ENCODE measurements around the gene VN1R5. TPM values are rescaled to one million over a fixed set of nuclear protein-coding genes. Genes with fewer than 3 reads are reported as not detected.

The VN1R5 gene
- total RNA-seq, 1 experiment from 2014 or later: not detected

DNA sequence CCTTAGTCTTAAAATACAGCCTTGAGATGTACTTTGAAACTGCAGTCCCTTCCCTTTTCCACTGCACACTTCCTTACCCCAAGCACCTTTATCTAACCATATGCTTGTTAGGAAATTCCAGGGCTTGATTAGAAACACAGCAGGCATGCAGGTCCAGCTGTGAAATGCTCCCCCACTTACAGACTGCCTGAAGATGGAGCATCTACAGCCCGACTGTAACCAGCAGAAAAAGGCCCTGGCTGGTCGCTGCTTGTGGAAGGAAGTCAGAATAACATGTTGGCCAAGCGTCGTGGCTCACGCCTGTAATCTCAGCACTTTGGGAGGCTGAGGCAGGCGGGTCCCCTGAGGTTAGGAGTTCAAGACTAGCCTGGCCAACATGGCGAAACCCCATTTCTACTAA lies 37.2 kb downstream of the VN1R5 start:
- Histone ChIP-seq H3K36me3 (no peaks in the 10 kb centered on the region), H3K27me3 (no peaks in the 10 kb centered on the region), H3K9me3 (no peaks in the 10 kb centered on the region), H3K4me3 (no peak overlapping the region)
- no peak for DNase-seq

DNA sequence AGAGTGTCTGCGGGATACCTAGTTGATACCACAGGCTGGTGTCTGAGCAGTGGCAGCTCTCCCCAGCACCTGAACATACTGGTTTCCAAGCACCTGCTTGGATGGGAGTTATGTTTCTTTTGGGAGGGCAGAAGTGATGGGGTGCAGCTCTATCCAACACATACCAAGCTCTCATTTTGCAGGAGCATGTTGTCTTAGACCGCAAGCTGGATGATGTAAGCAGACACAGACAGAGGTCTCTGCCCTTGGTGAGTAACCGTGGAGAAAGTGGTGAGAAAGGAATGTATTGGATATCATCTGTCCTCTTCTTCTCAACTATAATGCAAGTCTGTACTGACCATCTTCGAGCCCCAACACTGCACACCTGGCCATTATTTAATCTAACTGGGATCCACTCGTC lies 38.4 kb downstream of the VN1R5 start:
- Histone ChIP-seq H3K4me3 (no peak overlapping the region), H3K27me3 (no peaks in the 10 kb centered on the region), H3K36me3 (no peaks in the 10 kb centered on the region; the same call in 1 of the 2 replicates), H3K9me3 (no peaks in the 10 kb centered on the region)
- no peak for DNase-seq

DNA sequence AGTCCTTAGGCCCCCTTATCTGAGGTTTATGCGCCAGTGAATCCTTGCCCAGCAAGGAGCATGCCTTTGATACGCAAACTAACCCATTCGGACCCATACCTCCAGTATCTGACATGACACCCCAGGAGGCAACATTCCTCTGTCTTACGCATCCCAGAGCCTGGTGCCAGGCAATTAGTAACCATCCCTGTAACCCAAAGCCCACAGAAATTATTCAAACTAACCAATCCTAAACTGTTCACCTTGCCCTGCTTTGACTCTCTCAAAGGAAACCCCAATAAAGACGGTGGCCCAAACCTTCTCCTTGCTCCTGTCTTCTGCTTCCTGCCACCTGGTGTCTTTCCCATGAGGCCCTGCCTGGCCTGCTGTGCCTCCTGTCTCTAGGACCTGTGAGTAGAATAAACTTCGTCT lies 39.4 kb downstream of the VN1R5 start:
- DNase-seq: peak; percentile 31
- H3K9me3 ChIP-seq: no peaks in the 10 kb centered on the region
- H3K4me3 ChIP-seq: no peak overlapping the region
- no peaks in the 10 kb centered on the region for H3K27me3 ChIP-seq
- peaks cover 6% of the 10 kb centered on the region; the same call in 1 of the 2 replicates for H3K36me3 ChIP-seq

DNA sequence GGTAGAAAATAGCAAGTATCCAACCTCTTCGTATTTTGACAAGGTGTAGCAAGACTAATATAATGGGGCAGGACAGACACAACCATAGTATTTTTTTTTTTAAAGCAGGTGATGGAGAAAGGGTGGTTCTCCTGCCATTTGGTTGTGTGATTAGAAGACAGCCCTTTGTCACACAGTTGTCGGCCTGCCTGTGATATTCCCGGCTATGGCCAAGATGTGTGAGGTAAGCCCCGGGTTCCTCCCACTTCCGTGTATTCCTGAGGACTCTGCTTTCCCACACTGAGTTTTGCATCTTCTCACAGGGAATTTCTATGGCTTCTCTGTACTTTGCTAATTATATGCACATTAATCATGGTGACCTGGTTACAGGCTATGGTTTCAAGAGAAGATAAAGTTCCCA lies 39.9 kb downstream of the VN1R5 start:
- DNase-seq: no peak
- Histone ChIP-seq H3K36me3 (peaks cover 10% of the 10 kb centered on the region), H3K27me3 (no peaks in the 10 kb centered on the region), H3K4me3 (no peak overlapping the region), H3K9me3 (no peaks in the 10 kb centered on the region)

DNA sequence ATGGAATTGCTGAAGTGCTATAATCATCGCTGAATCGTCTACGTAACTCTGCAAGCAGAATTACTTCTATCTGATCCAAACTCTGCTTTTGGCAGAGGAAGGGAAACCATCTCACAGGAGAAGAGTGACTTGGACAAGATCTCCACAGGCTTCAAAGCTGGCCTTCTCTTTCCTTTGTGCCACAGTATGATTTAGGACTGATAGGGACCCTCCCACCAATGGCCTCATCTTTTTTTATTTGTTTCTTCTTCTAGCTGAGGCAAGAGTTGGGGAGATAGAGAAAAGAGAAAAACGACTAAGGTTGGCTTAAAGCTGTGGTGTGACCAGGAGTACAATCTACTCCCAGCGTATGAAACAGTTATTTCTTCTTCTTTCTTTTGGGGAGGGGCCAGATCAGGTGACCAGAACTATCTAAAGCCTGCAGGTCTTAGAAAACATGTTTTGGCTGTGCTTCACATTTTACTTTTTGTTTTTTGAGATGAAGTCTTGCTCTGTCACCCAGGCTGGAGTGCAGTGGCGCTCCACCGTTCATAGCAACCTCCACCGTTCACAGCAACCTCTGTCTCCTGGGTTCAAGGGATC lies 40.8 kb downstream of the VN1R5 start:
- H3K9me3 ChIP-seq: no peaks in the 10 kb centered on the region
- H3K36me3 ChIP-seq: peaks cover 17% of the 10 kb centered on the region
- H3K4me3 ChIP-seq: no peak overlapping the region
- no peaks in the 10 kb centered on the region for H3K27me3 ChIP-seq
- no peak for DNase-seq

DNA sequence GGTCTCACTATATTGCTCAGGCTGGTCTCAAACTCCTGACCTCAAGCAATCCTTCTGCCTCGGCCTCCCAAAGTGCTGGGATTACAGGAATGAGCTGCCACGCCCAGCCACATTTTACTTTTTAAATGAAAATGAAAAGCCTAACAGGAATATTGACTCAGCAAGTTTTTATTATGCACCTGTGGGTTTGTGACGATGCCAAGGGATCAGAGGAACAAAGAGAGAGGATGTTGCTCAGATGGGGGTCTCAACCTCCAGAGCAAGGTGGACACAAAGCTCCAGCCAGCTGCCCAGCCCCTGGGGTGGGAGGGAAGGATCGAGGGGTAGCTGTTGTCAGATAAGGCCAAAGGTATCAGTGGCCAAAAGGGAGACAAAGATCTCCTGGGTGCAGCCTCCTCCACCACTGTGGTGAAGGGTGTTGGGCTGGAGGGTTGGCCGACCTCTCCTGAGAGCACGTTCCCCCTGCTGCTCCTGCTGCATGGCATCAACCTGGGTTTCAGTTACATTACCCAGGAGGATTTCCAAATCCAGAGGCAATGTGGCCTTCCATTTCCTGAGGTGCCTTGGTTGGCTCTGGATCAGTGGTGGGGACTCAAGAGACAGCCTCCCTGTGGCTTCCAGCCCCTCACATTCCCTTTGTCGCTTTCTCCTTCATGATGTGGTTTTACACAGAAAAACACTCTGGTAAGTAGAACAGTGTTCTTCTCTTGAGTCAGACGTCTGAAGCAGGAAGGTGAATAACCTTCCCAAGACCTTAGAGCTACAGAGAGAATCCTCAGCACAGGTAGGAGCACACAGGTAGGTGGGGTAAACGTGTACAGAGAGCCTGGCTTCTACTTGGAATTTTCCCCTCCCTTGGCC lies 41.6 kb downstream of the VN1R5 start:
- H3K27me3 ChIP-seq: no peaks in the 10 kb centered on the region
- no peak for DNase-seq
- peaks cover 18% of the 10 kb centered on the region for H3K36me3 ChIP-seq
- H3K4me3 ChIP-seq: no peak overlapping the region
- no peaks in the 10 kb centered on the region for H3K9me3 ChIP-seq

DNA sequence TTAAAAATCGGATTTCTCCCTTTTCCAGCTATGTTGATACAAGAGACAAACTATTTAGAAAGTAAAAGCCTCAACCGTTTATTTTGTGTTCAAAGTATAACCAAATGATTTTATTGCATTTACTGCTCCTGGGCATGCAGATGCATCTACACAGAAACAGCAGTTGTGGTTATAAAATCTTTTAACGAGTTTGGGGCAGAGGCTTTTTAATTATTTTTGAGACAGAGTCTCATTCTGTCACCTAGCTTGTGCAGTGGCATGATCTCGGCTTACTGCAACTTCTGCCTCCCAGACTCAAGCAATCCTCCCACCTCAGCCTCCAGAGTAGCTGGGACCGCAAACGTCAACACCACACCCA lies 42.2 kb downstream of the VN1R5 start:
- DNase-seq: no peak
- Histone ChIP-seq H3K36me3 (peaks cover 24% of the 10 kb centered on the region), H3K4me3 (no peak overlapping the region), H3K9me3 (no peaks in the 10 kb centered on the region), H3K27me3 (no peaks in the 10 kb centered on the region)

DNA sequence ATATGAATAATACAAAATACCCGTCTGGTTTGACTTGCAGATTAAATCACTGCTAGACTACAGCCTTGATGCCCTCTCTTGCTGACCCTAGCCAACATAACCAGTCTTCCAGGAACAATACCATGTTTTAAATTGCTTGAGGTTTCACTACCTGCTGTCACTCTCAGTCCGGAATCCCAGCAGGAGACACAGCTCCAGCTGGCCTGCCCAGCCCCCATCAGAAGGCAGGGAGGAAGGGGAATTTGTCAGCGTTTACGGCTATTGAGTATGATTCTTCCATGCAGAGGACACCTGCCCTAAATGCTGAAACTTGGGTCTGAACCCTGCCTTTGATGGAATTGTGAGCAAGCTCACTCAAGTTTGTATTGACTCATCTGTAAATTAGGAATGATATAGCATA lies 42.8 kb downstream of the VN1R5 start:
- H3K36me3 ChIP-seq: peaks cover 29% of the 10 kb centered on the region
- H3K9me3 ChIP-seq: no peaks in the 10 kb centered on the region
- DNase-seq: no peak
- H3K4me3 ChIP-seq: no peak overlapping the region
- H3K27me3 ChIP-seq: no peaks in the 10 kb centered on the region

DNA sequence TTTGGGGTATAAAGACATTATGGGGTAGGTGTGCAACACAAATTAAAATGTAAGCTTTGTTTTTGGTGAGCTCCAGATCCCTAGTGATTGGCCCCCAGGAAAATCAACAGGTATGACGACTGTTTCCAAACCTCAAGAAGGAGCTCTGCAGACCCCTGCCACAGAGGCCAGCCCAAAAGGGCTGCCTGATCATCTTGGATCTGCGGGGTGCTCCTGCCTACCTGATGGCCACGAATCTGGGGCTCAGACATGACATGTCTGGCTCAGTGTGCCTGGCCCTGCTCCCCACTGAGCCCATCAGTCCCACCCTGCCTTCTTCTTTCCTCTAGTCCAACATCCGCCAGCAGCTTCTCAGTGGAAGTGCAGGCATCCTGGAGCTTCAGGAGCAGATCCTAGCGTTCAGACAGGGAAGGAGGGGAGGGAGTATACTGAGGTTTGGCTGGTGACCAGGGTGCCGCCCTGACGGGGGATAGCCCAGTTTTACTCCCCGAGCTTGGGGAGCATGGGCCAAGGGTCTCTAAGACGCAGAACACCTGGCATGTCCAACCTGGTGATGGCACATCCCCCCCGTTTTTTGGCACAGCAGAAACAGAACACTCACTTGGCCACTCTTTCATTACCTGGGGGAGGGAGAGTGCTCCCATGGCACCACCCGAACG lies 44.0 kb downstream of the VN1R5 start:
- no peaks in the 10 kb centered on the region for H3K27me3 ChIP-seq
- peaks cover 39% of the 10 kb centered on the region for H3K36me3 ChIP-seq
- H3K4me3 ChIP-seq: no peak overlapping the region
- no peaks in the 10 kb centered on the region for H3K9me3 ChIP-seq
- no peak for DNase-seq

DNA sequence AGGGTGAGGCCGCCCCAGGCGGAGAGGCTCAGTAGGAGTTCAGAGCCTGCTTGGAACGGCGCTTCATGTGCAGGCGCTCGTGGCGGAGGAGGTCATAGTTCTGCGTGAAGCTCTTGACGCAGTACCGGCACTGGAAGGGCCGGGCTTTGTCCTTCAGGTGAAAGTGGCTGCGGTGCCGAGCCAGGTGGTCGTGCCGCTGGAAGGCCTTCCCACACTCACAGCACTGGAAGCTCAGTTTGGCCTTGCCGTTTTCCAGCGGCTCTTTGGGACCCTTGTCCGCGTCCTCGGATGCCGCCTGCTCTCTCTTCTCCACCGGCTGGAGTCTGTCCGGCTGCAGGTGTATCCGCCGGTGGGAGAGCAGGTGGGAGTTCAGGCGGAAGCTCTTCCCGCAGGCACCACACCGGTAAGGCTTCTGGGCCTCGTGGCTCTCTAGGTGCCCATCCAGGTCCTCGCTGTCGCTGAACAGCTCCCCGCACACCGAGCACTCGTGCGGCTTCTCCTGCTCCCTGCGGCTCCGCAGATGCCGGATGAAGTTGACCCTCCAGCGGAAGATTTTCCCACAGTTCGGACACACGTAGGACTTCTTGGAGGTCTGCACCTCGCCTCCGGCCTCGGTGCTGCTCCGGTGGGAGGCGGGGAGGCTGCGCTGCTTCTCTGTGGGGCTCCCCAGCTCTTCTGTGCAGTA lies 44.8 kb downstream of the VN1R5 start:
- H3K27me3 ChIP-seq: no peaks in the 10 kb centered on the region
- DNase-seq: no peak
- H3K9me3 ChIP-seq: no peaks in the 10 kb centered on the region
- no peak overlapping the region for H3K4me3 ChIP-seq
- H3K36me3 ChIP-seq: peaks cover 45% of the 10 kb centered on the region

DNA sequence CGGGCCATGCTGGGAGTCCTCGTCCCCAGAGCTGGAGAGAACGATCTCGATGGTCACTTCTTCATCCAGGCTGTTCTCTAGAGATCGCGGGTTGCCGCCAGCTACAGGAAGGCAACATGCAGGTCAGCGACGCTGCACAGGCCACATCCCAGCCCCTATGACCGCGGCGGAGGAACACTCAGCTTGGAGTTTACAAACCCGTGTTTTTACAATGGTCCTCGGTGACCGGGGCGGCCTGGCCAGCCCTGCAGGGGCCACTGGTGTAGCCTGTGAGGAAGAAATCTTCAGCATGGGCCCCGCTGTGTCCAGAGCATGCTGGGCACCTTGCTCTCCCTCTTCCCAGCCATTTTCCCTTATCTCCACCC lies 45.3 kb downstream of the VN1R5 start:
- DNase-seq: no peak
- no peaks in the 10 kb centered on the region for H3K9me3 ChIP-seq
- no peak overlapping the region for H3K4me3 ChIP-seq
- H3K36me3 ChIP-seq: peaks cover 48% of the 10 kb centered on the region
- no peaks in the 10 kb centered on the region for H3K27me3 ChIP-seq

DNA sequence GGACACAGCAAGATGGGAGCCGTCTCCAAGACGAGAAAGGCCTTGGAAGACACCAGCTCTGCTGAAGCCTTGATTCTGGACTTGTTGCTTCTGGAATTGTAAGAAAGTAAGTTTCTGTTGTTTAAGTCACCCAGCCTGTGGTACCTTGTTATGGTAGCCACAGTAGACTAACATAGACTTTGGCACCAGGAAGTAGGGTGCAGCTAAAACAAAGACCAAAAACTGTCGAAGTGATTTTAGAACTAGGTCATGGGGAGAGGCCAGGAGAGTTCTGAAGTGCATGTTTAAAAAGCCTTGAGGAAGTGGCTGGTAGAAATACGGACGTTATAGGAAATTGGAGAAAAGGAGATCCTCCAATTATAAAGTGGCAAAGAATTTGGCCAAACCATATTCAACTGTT lies 47.3 kb downstream of the VN1R5 start:
- DNase-seq: no peak
- no peak overlapping the region for H3K4me3 ChIP-seq
- peaks cover 69% of the 10 kb centered on the region for H3K36me3 ChIP-seq
- H3K27me3 ChIP-seq: no peaks in the 10 kb centered on the region
- no peaks in the 10 kb centered on the region for H3K9me3 ChIP-seq

DNA sequence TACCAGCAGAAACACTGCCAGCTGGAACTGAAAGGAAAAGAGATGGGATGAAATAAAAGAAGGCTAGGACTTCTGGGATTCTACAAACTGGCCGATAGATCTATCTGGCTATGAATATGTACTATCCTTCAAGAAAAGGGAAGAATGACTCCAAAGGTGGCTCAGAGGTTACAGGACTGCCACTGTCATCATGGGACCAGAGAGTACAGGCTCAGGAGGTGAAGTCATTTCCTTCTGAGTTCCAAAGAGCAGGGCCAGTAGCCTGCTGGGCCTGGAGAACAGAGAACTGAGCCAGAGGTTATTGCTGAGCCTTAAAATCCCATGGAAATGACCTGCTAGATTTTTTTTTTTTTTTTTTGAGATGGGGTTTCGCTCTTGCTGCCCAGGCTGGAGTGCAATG lies 48.2 kb downstream of the VN1R5 start:
- Histone ChIP-seq H3K4me3 (no peak overlapping the region), H3K9me3 (no peaks in the 10 kb centered on the region), H3K27me3 (no peaks in the 10 kb centered on the region), H3K36me3 (peaks cover 77% of the 10 kb centered on the region)
- DNase-seq: no peak

Other genes with a start within 250 kb of the VN1R5 start
- 6.1 and 9.0 TPM in 2 replicates for gene ZNF695, start 248.0 kb upstream of the VN1R5 start, total RNA-seq (2014; rRNA removed; shearing (Covaris generic); ENCODE audit: low replicate concordance)
- gene ZNF670, start 177.3 kb upstream of the VN1R5 start, total RNA-seq (2014; rRNA removed; shearing (Covaris generic); ENCODE audit: low replicate concordance): 5.2 and 10.5 TPM in 2 replicates
- 11.6 and 16.8 TPM in 2 replicates for gene ZNF669, start 151.7 kb upstream of the VN1R5 start, total RNA-seq (2014; rRNA removed; shearing (Covaris generic); ENCODE audit: low replicate concordance)
- gene ZNF124, start 84.1 kb upstream of the VN1R5 start, total RNA-seq (2014; rRNA removed; shearing (Covaris generic); ENCODE audit: low replicate concordance): 56.8 and 82.3 TPM in 2 replicates
- 35.9 and 42.5 TPM in 2 replicates for gene ZNF496, start 75.8 kb downstream of the VN1R5 start, total RNA-seq (2014; rRNA removed; shearing (Covaris generic); ENCODE audit: low replicate concordance)
- gene NLRP3, start 160.1 kb downstream of the VN1R5 start, total RNA-seq (2014; rRNA removed; shearing (Covaris generic); ENCODE audit: low replicate concordance): 0.23 TPM in 1 of 2 replicates, not detected in the other
- not detected in 2 replicates for gene OR2B11, start 202.0 kb downstream of the VN1R5 start, total RNA-seq (2014; rRNA removed; shearing (Covaris generic); ENCODE audit: low replicate concordance)